ENCODE measurements around the gene ADAMTS18. TPM values are rescaled to one million over a fixed set of nuclear protein-coding genes. Genes with fewer than 3 reads are reported as not detected.
"Not testable (repeated sequence)": the region's sequence is repeated elsewhere in the genome, so short reads cannot be mapped to it uniquely, and the experiment has no call there.

ADAMTS18 gene
- total RNA-seq, 2 experiments from 2014 or later = not detected

- Mint-ChIP-seq H3K36me3 (ENCODE audit: low read depth) (no peaks in the 10 kb centered on the region), H3K4me1 (ENCODE audit: low read depth) (no peaks in the 10 kb centered on the region), H3K4me3 (no peak overlapping the region), H3K27ac (no peak overlapping the region), H3K9me3 (no peaks in the 10 kb centered on the region), H3K27me3 (peaks cover 14% of the 10 kb centered on the region)
- CTCF ChIA-PET = interaction anchor here (0.7 kb wide), 1 partner anchor 43 kb away, joined by 3 read pairs; no protein-coding TSS in a partner anchor
- no peak for TF ChIP-seq CTCF (IDR thresholded peaks at IDR 0.05)
- intact Hi-C loops (cut with micrococcal nuclease) = no loop called here
- DNase-seq (no peak), ATAC-seq (no peak)
- POLR2A ChIA-PET = no interaction called here
These were observed 157.7 kb downstream of the ADAMTS18 start for GRCh38 chr16:77277141-77277540.

DNA sequence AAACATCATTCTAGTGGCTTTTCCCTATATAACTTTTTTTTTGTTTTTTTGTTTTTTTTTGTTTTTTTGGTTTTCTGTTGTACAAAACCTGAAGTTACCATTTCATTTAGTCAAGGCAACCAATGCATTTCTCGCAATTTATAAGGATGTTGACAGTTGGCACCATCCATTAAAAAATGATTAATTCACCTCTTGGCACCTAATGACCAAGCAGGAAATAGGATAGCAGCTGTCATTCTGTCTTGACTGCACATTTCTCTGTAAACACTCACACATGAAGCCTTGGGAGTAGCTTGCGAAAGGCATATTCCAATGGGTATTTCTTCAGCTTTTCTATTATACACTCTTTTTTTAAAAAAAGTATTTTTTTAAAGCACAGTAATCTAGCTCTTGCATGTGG, 158.2 kb downstream of the ADAMTS18 start:
- no peak overlapping the region for H3K4me3 Mint-ChIP-seq
- H3K36me3 Mint-ChIP-seq (ENCODE audit: low read depth) = no peaks in the 10 kb centered on the region
- peaks cover 14% of the 10 kb centered on the region for H3K27me3 Mint-ChIP-seq
- CTCF ChIA-PET = interaction anchor here (0.7 kb wide), 1 partner anchor 42 kb away, joined by 3 read pairs; no protein-coding TSS in a partner anchor
- H3K4me1 Mint-ChIP-seq (ENCODE audit: low read depth) = no peaks in the 10 kb centered on the region
- intact Hi-C loops (cut with micrococcal nuclease) = no loop called here
- DNase-seq (no peak), ATAC-seq (no peak)
- POLR2A ChIA-PET = no interaction called here
- H3K9me3 Mint-ChIP-seq = no peaks in the 10 kb centered on the region
- no peak overlapping the region for H3K27ac Mint-ChIP-seq
- TF ChIP-seq CTCF (IDR thresholded peaks at IDR 0.05) = no peak

GRCh38 chr16:77275303-77275702, 159.5 kb downstream of the ADAMTS18 start:
- H3K9me3 Mint-ChIP-seq; POLR2A ChIA-PET; CTCF ChIA-PET; H3K4me1 Mint-ChIP-seq (ENCODE audit: low read depth); H3K4me3 Mint-ChIP-seq; H3K36me3 Mint-ChIP-seq (ENCODE audit: low read depth); intact Hi-C loops (cut with micrococcal nuclease); ATAC-seq; H3K27ac Mint-ChIP-seq; DNase-seq: not testable (repeated sequence)
- H3K27me3 Mint-ChIP-seq = peaks cover 11% of the 10 kb centered on the region

GRCh38 chr16:77273815-77274214, 161.0 kb downstream of the ADAMTS18 start:
- DNase-seq (no peak), ATAC-seq (no peak)
- Mint-ChIP-seq H3K9me3 (no peaks in the 10 kb centered on the region), H3K27me3 (peaks cover 12% of the 10 kb centered on the region), H3K36me3 (ENCODE audit: low read depth) (no peaks in the 10 kb centered on the region), H3K4me3 (no peak overlapping the region), H3K27ac (no peak overlapping the region), H3K4me1 (ENCODE audit: low read depth) (no peaks in the 10 kb centered on the region)
- intact Hi-C loops (cut with micrococcal nuclease) = no loop called here
- CTCF ChIA-PET = no interaction called here
- POLR2A ChIA-PET = no interaction called here
- TF ChIP-seq CTCF (IDR thresholded peaks at IDR 0.05) = no peak

- intact Hi-C loops (cut with micrococcal nuclease) = no loop called here
- ChIA-PET POLR2A (no interaction called here), CTCF (no interaction called here)
- Mint-ChIP-seq H3K9me3 (no peaks in the 10 kb centered on the region), H3K27me3 (peaks cover 17% of the 10 kb centered on the region), H3K4me1 (ENCODE audit: low read depth) (no peaks in the 10 kb centered on the region), H3K27ac (no peak overlapping the region), H3K36me3 (ENCODE audit: low read depth) (no peaks in the 10 kb centered on the region), H3K4me3 (no peak overlapping the region)
- no peak for DNase-seq
- no peak for ATAC-seq
- TF ChIP-seq CTCF (IDR thresholded peaks at IDR 0.05) = no peak
These were observed 163.1 kb downstream of the ADAMTS18 start for GRCh38 chr16:77271532-77272426.

DNA sequence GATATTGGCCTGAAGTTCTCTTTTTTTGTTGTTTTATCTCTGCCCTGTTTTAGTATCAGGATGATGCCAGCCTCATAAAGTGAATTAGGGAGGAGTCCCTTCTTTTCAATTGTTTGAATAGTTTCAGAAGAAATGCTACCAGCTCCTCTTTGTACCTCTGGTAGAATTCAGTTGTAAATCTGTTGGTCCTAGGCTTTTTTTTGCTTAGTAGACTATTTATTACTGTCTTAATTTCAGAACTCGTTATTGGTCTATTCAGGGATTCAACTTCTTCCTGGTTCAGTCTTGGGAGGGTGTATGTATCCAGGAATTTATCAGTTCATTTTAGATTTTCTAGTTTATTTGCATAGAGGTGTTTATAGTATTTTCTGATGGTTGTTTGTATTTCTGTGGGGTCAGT, 168.6 kb downstream of the ADAMTS18 start:
- H3K27me3 Mint-ChIP-seq = peaks cover 28% of the 10 kb centered on the region
- DNase-seq; intact Hi-C loops (cut with micrococcal nuclease); H3K9me3 Mint-ChIP-seq; H3K36me3 Mint-ChIP-seq (ENCODE audit: low read depth); H3K4me1 Mint-ChIP-seq (ENCODE audit: low read depth); POLR2A ChIA-PET; ATAC-seq; H3K4me3 Mint-ChIP-seq; H3K27ac Mint-ChIP-seq; CTCF ChIA-PET: not testable (repeated sequence)

All from activated CD8-positive, alpha-beta T cell treated with anti-CD3 and anti-CD28 coated beads for 36 hours (primary cell).